HG03103 (cell line): ENCODE results near the gene GADL1.

ENCODE experiments used
- ATAC-seq: cut with Tn5 transposase; IDR thresholded peaks from one replicate; pipeline ENCODE4 v1.9.1; 2021; ENCODE audit warnings: low read depth; ENCODE audit not compliant: unreplicated experiment

The GADL1 gene

GRCh38 chr3:30819067-30819798 is 75.2 kb downstream of the GADL1 start:
- no peak for ATAC-seq

DNA sequence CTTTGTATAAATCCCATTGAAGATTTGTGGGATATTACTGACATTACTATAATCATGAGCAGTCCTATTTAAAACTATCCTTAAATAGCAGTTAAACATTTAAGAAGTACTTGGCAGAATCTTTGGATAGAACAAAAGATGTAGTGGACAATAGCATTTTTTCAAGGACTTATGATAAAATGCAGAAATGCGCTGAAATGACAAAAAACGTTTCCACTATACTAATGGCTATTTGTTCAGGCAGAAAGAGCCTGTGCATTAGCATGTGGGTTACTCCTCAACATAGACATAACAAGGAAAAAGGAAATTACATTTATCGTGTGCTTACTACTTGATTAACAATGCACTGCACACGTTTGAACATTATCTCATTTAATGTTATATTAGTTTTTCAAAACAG is 80.7 kb downstream of the GADL1 start:
- ATAC-seq: no peak

GRCh38 chr3:30811151-30811795 is 83.2 kb downstream of the GADL1 start:
- no peak for ATAC-seq

GRCh38 chr3:30810625-30811024 is 83.8 kb downstream of the GADL1 start:
- no peak for ATAC-seq

DNA sequence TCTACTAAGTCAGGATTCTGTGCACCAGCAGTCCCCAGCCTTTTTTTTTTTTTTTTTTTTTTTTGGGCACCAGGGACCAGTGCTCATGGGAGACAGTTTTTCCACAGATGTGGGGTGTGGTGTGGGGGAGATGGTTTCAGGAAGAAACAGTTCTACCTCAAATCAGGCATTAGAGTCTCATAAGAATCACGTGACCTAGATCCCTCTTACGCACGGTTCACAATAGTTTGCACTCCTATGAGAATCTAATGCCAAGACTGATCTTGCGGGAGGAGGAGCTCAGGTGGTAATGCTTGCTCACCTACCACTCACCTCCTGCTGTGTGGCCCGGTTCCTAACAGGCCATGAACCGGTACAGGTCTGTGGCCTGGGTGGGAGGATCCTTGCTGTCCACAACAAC is 88.8 kb downstream of the GADL1 start:
- no peak for ATAC-seq

GRCh38 chr3:30804984-30805383 is 89.5 kb downstream of the GADL1 start:
- no peak for ATAC-seq

DNA sequence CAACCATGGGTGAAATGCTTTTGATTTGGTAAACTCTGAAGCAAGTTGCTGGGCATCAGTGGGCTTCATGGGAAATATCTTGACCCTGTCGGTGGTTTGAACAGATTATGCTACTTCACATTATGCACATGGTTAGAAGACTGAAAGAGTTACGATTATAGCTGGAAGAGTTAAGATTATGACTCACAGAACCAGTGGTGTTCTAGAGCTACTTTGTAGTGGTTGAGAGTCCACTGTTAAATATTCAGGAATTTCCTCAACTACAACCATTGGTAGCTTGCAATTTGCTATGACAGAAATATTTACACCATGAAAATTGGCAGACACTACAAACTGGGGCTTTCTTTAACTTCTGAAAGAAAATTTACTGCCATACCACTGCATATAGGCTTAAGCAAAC is 99.3 kb downstream of the GADL1 start:
- ATAC-seq: no peak

DNA sequence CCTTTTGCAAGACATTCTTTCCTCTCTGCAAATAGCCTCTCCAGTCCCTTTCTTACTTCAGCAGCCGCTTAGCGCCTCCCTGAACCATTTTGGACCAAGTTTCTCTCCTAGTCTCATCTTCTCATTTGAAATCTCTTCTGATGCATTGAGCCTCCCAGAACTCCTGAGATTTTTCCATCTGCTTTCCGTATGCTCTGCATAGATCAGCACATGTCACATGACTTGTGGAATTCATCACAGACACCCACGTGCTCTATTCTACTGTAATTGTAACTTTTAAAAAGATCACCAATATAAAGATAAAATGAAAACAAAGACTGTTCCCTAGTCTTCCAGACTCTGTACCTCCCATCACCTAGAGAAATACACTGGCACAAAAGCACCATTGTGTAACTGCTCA is 100.7 kb downstream of the GADL1 start:
- ATAC-seq: no peak

DNA sequence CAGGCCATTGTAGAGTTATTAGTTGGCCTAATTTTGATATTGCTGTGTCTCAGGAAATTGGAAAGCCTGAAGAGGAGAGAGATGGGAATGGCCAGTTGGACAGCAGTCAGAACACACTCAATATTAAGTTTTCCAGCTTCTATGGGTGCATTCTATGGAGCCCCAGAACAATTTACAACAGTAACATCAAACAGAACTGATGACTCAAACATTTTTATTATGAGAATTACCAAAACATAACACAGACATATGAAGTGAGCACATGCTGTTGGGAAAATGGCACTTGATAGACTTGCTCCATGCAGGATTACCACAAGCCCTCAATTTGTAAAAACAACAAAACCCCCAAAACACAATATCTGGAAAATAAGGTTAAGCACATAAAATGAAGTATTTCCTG is 104.3 kb downstream of the GADL1 start:
- ATAC-seq: no peak

GRCh38 chr3:30786365-30786764 is 108.1 kb downstream of the GADL1 start:
- ATAC-seq: no peak

DNA sequence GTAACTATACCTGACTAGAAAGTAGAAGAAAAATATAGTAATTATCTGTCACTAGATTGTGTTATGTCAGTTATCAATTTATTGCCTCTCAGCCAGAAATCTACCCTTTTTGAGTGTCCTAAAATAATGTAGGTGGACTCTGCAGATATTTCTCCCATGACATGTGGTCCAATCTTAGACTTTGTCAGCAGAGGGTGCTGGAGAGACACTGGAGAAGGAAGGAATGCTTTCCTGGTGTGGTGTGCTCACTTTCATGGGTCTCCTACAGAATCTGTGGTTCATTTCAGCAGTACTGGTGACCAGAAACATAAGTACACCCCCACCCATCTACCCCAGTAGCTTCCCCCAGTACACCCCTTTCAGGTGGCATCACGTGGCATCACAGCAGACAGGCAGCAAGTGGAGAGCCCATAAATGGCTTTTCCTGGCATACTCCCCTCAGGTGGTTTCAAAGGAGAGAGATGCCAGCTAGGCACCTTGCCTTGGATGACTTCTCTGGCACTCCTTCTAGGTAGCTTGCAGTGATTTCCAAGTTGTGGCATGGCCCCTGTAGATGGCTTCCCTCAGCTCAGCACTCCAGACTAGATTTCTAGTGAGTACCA is 114.7 kb downstream of the GADL1 start:
- ATAC-seq: no peak

DNA sequence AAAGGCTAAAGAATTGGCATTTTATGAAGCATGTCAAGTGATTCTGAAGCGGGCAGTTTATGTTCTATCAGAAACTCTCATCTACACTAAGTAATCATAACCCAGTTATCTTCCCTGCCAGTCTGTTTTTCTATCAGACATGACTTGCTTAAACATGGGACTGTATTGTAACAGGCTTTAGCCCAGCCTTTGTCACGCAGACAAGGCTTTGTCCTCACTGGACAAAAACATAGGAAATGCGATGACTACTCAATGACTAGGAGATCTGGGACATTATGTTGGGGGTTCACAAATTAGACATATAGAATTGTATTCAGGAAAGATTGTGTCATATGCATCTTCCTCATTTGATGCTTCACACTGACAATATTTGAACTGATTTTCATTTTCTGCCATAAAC is 115.5 kb downstream of the GADL1 start:
- ATAC-seq: no peak

GRCh38 chr3:30777426-30778113 is 116.9 kb downstream of the GADL1 start:
- ATAC-seq: no peak

DNA sequence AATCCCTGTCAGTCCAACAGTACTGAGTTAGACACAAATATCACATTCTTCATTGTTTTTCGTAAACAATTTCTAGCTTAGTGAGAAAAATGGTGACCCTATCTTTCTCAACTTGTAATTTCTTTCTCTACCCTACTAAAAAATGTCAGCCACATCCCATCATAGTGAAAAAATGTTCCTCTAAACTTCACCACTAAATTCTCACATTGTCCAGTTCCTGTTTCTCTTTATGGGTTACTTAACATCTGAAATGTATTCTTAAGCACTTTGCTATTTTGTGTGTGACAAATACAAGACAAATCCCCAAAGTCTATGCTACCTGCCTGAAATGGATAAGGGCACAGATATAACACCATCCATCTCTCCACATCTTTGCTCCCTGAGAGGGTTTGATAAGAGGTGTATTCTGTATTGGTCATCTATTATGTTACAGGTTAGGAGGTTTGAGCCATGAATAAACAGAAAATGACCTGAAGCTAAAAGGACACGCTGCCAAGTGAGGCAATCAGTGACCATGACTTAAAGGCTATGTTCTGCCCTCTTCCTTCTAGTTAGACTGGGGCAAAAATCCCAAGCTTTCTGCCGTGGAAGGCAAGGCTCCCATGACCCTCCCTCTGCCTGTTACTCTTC is 118.2 kb downstream of the GADL1 start:
- ATAC-seq: no peak

DNA sequence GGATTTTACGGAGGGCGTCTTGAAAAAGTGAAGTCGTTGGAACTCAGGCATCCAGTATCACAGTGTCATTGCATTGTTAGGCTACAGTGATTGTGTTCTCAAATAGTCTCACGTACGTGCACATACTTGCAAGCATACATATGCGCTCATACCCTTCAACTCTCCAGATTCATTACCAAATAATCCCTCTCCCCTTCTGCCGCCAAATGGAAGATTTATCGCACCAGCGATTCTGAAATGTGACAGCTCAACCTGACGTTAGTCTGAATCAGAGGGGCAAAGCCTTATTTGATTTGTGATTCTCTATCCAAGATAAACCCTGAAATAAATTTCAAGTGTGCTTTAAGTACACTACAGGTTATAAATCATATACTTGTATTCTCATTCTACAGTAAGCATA is 119.4 kb downstream of the GADL1 start:
- no peak for ATAC-seq

- no peak for ATAC-seq
Observed at GRCh38 chr3:30774062-30774461, 120.4 kb downstream of the GADL1 start.

- ATAC-seq: no peak
Observed at GRCh38 chr3:30770387-30770786, 124.1 kb downstream of the GADL1 start.

DNA sequence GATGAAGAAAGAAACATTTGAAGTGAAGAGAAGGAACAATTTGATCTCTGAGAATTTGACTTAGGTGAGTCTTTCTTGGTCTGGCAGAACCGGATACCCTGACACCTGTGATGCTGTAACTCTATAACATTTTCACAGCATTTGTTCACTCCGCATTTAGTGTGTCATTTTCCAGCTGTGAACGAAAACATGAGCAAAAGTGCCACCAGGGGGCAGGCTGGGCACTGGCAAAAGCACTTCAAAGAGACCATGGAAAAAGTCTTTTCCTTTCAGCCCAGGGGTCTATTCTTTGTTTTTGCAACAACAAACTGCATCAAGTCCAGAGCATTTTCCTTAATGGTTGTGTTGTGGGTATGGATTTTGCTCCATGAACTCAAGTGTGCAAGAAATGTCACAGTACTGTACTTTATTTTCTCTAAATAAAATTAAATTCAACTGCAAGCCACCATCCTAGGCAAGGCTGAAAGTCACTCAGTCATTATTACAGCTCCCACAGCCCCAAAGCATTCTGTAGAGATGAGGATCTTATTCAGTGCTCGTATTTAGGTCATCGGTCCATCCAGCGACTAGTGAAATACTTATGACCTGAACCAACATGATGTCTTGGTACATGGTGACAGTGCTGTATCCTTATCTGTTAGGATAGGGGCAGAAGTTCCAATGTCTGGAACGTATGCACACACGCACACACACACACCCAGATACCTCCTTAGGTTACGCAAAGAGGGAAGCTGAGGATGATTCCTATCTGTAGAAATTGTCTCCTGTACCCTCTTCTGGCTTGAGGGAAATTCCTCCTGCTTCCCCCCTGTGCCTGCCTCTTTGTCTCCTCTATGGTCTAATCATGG is 125.5 kb downstream of the GADL1 start:
- ATAC-seq: no peak

GRCh38 chr3:30768046-30768445 is 126.4 kb downstream of the GADL1 start:
- ATAC-seq: no peak

DNA sequence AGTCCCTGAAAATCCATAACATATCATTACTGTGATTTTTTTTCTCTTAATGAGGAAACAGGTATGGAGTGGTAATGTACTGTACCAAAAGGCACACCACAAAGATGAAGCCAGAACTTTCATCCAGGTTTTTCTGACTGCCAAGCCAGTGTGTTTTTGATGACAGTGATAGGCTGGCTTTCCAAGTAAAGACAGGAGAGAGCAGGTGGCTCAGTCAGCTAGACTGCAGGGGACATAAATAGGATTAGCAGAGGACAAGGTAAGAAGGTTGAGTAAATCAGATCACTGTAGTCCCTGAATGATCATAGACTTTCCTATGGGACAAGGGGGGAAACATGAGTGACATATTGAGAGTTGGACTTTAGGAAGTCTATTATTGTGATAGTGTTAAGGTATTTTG is 127.9 kb downstream of the GADL1 start:
- no peak for ATAC-seq
